ENCODE data around the gene HOXB6.

The HOXB6 gene

DNA sequence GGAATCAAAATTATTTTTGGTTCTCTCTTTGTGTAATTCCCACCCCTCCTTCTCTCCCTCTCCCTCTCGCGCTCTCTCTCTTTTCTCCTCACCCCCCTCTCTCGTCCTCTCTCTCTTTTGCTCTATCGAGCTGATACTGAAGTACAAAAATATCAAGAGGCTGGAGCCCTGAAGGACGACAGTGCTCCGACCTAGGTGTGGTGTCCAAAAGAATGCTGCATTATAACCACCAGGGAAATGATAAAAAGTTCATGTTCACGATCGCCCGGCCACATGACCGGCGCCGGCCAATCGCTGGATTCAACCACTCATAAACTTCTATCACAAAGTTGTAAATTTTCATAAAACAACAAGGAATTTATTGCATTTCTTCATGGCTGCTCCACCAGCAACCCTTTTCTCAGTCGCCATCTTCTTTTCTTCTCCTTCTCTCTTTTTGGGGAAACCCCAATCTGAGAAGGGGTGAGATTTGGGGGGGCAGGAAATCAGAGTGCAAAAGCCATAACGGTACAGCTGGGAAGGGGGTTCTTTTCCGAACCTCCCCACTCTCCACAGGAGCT, at the start of gene HOXB6:
HOXB6 (minus strand) TSS at position 217 of the 560 bp plus-strand sequence. CDS start 6,836 bp downstream, outside the sequence.
- Histone ChIP-seq H3K4me3 (ENCODE audit: low read length) (peak within 1 kb of the TSS; percentile 95), H3K36me3 (ENCODE audit: control insufficient read depth, insufficient read depth, low read length, severe bottlenecking) (no peaks in the 10 kb centered on the region), H3K9me3 (ENCODE audit: control insufficient read depth, low read length) (no peaks in the 10 kb centered on the region), H3K27me3 (replicated peaks; ENCODE audit: control insufficient read depth, insufficient read depth, low read length) (no peaks in the 10 kb centered on the region), H3K4me1 (ENCODE audit: control insufficient read depth, insufficient read depth, low read length) (peaks cover 46% of the 10 kb centered on the region), H3K9ac (ENCODE audit: low read length) (peak within 1 kb of the TSS; percentile 97)
- no peak for DNase-seq (ENCODE audit: low read depth)

DNA sequence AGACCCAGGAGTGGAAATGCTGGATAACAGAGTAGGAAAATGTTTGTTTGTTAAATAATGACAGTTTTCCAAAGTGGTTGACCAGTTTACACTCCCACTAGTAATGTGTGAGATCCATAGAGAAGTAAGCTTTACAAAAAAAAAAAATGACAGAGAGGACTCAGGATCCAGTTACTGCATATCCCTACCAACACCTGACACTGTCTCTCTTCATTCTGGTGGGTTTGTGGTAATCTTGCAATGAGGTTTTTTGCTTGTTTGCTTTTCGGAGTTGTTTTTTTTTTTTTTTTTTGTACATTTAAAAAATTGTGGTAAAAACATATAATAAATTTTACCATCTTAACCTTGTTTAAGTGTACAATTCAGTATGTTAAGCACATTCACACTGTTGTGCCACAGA, 45.0 kb upstream of the HOXB6 start:
- Histone ChIP-seq H3K4me1 (ENCODE audit: control insufficient read depth, insufficient read depth, low read length) (no peaks in the 10 kb centered on the region), H3K36me3 (ENCODE audit: control insufficient read depth, insufficient read depth, low read length, severe bottlenecking) (no peaks in the 10 kb centered on the region), H3K9me3 (ENCODE audit: control insufficient read depth, low read length) (no peaks in the 10 kb centered on the region), H3K9ac (ENCODE audit: low read length) (no peak overlapping the region), H3K27me3 (replicated peaks; ENCODE audit: control insufficient read depth, insufficient read depth, low read length) (peaks cover 52% of the 10 kb centered on the region), H3K4me3 (ENCODE audit: low read length) (no peak overlapping the region)
- DNase-seq (ENCODE audit: low read depth): no peak

DNA sequence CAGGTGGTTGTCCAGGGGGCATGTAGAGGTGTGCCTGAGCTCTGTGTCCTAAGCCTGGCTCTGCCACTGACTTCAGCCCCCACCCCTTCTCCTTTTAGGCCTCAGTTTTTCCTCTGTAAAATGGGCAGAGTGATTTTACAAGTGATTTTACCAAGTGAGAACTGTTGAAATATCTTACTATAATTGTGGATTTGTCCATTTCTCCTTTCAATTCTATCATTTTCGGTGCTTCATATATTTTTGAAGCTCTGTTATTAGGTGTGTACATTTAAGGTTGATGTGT, 43.1 kb upstream of the HOXB6 start:
- Histone ChIP-seq H3K4me3 (ENCODE audit: low read length) (no peak overlapping the region), H3K4me1 (ENCODE audit: control insufficient read depth, insufficient read depth, low read length) (no peaks in the 10 kb centered on the region), H3K9ac (ENCODE audit: low read length) (no peak overlapping the region), H3K9me3 (ENCODE audit: control insufficient read depth, low read length) (no peaks in the 10 kb centered on the region), H3K27me3 (replicated peaks; ENCODE audit: control insufficient read depth, insufficient read depth, low read length) (peaks cover 69% of the 10 kb centered on the region), H3K36me3 (ENCODE audit: control insufficient read depth, insufficient read depth, low read length, severe bottlenecking) (no peaks in the 10 kb centered on the region)
- DNase-seq (ENCODE audit: low read depth): no peak

DNA sequence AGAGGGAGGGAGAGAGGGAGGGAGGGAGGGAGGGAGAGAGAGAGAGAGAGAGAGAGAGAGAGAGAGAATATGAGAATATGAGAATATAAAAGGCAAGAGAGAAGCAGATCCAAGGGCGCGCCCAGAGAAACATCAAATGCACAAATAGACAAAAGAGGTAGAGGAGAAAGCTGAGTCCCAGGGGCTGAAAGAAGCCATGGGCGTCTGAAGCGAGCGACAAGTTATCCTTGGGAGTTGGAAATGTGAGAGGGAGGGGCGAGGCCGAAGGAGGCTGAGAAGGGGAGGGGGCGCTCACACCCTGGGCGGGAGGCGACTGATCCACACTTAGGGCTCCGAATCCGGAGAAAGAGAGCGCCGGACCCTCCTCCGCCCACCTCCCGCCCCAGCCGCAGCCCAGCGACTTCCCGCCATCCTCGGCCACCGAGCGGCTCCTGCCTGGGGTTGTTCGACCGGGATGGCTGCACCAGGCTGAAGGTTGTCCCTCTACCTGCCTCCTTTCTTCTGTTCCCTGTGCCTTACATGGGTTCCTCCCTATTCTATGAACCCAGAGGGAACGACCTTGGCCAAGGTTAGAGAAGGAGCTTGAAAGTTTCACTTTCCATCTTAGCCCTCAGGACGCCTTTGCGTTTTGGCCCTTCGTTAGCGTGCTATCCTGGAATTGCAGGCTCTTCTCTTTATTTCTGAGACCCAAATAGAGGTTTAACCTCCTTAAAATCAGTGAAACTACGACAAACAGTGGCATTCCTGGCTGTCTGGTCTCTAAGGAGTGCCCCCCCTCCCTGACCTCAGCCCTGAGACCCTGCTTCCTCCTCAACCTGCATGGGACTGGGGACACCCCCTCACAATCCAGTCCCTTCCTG, 42.5 kb upstream of the HOXB6 start:
- no peaks in the 10 kb centered on the region for H3K9me3 ChIP-seq (ENCODE audit: control insufficient read depth, low read length)
- no peaks in the 10 kb centered on the region for H3K4me1 ChIP-seq (ENCODE audit: control insufficient read depth, insufficient read depth, low read length)
- peaks cover 71% of the 10 kb centered on the region for H3K27me3 ChIP-seq (replicated peaks; ENCODE audit: control insufficient read depth, insufficient read depth, low read length)
- peak overlapping the region; percentile 73 for H3K4me3 ChIP-seq (ENCODE audit: low read length)
- H3K9ac ChIP-seq (ENCODE audit: low read length): no peak overlapping the region
- no peaks in the 10 kb centered on the region for H3K36me3 ChIP-seq (ENCODE audit: control insufficient read depth, insufficient read depth, low read length, severe bottlenecking)
- no peak for DNase-seq (ENCODE audit: low read depth)

DNA sequence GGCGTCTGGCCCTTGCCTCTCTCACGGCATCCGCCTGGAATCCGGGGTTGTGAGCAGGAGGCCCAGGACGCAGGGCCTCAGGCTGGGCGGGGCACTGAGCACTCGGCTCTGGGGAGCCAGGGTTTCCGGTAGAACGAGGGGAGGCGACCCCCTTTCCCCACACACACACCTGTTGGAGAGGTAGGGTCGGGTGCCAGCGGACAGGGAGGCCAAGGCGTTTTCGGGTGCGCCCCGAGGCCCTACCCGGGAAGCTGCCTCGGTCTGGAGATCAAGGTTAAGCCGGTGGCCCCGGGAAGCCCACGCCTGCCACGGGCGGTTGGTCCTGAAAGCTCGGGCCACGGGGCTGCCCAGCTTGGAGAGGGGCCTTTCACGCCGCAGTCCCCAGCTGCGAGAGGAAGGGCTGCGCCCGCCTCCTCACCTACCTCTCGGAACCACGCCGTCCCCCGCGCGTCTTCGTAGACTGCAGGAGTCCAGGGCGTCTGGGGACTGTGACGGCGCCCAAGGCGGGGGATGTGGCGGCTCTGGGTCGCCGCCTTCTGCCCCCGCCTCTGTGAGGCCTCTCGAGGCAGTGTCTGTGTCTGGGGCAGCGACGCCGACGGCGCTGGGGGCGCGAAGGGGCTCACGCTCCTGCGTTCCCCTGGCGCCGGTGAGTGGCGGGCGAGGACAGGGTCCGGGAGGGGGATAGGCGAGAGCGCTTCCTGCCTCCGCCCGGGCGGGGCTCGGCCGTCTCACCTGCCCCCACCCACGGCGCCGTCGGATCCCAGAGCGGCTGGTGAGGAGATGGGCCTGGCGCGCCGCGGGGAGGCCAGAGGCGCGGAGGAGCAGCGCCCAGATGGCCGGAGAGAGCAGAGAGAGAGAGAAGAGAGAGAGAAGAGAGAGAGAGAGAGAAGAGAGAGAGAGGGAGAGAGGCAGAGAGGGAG, 41.7 kb upstream of the HOXB6 start:
- peaks cover 78% of the 10 kb centered on the region for H3K27me3 ChIP-seq (replicated peaks; ENCODE audit: control insufficient read depth, insufficient read depth, low read length)
- DNase-seq (ENCODE audit: low read depth): no peak
- no peak overlapping the region for H3K4me3 ChIP-seq (ENCODE audit: low read length)
- H3K36me3 ChIP-seq (ENCODE audit: control insufficient read depth, insufficient read depth, low read length, severe bottlenecking): no peaks in the 10 kb centered on the region
- H3K9ac ChIP-seq (ENCODE audit: low read length): no peak overlapping the region
- H3K4me1 ChIP-seq (ENCODE audit: control insufficient read depth, insufficient read depth, low read length): no peaks in the 10 kb centered on the region
- H3K9me3 ChIP-seq (ENCODE audit: control insufficient read depth, low read length): no peaks in the 10 kb centered on the region

DNA sequence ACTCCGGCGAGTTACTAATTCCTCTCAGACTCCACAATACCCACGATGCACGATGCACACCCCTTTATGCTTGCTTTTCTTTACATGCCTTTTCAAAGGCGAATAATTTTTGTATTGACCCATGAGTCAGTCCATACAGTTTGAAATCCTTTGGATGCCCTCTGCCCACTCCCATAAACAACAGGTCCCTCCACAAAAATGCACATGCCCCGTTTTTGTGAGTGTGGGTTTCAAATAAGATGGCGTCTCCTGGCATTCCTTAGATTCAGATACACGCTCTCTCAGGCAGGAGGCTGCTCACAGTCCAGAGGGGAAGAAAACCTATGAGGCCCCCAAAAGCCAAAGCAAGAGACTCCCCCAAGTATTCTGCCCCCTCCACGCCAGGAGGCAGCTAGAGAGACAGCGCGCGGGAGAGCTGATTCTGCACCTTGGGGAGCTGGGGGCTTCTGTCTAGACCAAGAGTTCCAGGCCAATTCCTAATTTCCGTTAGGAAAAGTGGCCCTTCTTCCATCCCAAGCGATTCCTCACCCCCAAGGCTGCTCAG, 40.9 kb upstream of the HOXB6 start:
- no peak overlapping the region for H3K4me3 ChIP-seq (ENCODE audit: low read length)
- peaks cover 5% of the 10 kb centered on the region for H3K9me3 ChIP-seq (ENCODE audit: control insufficient read depth, low read length)
- no peak for DNase-seq (ENCODE audit: low read depth)
- H3K9ac ChIP-seq (ENCODE audit: low read length): no peak overlapping the region
- no peaks in the 10 kb centered on the region for H3K36me3 ChIP-seq (ENCODE audit: control insufficient read depth, insufficient read depth, low read length, severe bottlenecking)
- H3K4me1 ChIP-seq (ENCODE audit: control insufficient read depth, insufficient read depth, low read length): no peaks in the 10 kb centered on the region
- H3K27me3 ChIP-seq (replicated peaks; ENCODE audit: control insufficient read depth, insufficient read depth, low read length): peaks cover 85% of the 10 kb centered on the region

DNA sequence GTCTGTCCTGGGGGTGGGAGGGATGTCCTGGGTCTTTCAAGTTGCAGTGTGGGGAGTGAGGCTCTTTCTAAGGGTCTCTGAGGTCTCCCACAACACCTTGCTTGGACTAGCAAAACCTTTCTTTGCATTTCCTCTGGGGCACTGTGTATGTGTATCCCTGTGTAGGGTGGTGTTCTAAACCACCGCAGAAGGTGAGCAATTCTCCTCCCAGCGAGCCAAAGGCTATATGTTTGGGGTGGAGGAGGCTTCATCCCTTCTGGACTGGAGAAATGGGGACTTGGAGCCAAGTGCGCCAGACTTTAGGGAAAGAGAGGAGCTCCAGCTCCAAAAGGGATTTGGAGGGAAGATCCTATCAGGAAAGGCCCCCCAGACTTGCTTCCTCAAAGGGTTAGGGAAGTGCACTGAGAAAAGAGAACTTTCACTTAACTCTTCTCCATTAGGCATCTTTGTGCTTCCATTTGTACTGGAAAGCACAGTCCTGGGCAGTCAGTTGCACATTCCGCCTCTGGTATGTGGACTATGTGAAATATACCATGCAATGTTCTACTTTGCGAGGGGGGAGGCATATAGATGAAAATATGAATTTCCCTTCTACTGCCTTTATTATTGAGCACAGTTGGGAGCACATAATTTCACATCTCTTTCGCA, 40.2 kb upstream of the HOXB6 start:
- Histone ChIP-seq H3K9ac (ENCODE audit: low read length) (no peak overlapping the region), H3K9me3 (ENCODE audit: control insufficient read depth, low read length) (peaks cover 5% of the 10 kb centered on the region), H3K4me3 (ENCODE audit: low read length) (no peak overlapping the region), H3K4me1 (ENCODE audit: control insufficient read depth, insufficient read depth, low read length) (no peaks in the 10 kb centered on the region), H3K27me3 (replicated peaks; ENCODE audit: control insufficient read depth, insufficient read depth, low read length) (peaks cover 88% of the 10 kb centered on the region), H3K36me3 (ENCODE audit: control insufficient read depth, insufficient read depth, low read length, severe bottlenecking) (no peaks in the 10 kb centered on the region)
- no peak for DNase-seq (ENCODE audit: low read depth)

DNA sequence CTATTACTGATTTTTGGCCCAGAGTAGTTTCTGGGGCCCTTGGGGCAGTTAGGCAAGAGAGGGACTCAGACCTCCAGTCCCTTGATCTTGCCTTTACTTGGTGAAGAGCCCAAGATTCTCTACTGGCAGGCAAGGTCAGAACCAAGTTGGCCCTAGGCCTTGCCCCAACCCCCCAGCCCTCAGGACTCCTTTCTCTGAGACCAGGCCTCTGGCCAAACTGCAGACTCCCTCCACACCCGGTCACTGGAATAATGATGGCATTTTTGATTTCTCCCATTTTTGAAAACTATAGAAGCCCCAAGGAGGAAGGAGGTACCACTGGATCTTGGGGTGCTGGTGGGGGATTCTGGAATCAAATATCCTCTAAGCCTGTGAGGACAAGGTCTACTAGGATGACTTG, 39.4 kb upstream of the HOXB6 start:
- Histone ChIP-seq H3K9me3 (ENCODE audit: control insufficient read depth, low read length) (peaks cover 5% of the 10 kb centered on the region), H3K36me3 (ENCODE audit: control insufficient read depth, insufficient read depth, low read length, severe bottlenecking) (no peaks in the 10 kb centered on the region), H3K9ac (ENCODE audit: low read length) (no peak overlapping the region), H3K27me3 (replicated peaks; ENCODE audit: control insufficient read depth, insufficient read depth, low read length) (peaks cover 88% of the 10 kb centered on the region), H3K4me3 (ENCODE audit: low read length) (no peak overlapping the region), H3K4me1 (ENCODE audit: control insufficient read depth, insufficient read depth, low read length) (no peaks in the 10 kb centered on the region)
- DNase-seq (ENCODE audit: low read depth): no peak

DNA sequence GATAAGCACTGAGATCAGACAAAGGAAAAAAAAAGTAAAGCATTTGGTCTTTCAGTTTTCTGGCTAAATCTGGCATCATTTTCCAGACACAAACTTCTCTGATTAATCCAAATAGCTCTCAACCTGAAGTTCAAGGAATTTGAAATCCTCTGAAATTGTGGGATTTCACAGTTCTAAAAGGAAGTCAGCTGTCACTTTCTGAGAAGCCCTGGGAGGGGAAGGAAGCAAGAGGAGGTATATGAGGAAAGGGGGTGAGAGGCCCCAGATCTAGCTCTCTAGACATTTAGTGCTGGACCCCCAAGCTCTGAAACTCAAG, 38.9 kb upstream of the HOXB6 start:
- Histone ChIP-seq H3K9ac (ENCODE audit: low read length) (no peak overlapping the region), H3K4me3 (ENCODE audit: low read length) (no peak overlapping the region), H3K36me3 (ENCODE audit: control insufficient read depth, insufficient read depth, low read length, severe bottlenecking) (no peaks in the 10 kb centered on the region), H3K27me3 (replicated peaks; ENCODE audit: control insufficient read depth, insufficient read depth, low read length) (peaks cover 91% of the 10 kb centered on the region), H3K9me3 (ENCODE audit: control insufficient read depth, low read length) (peaks cover 5% of the 10 kb centered on the region), H3K4me1 (ENCODE audit: control insufficient read depth, insufficient read depth, low read length) (no peaks in the 10 kb centered on the region)
- no peak for DNase-seq (ENCODE audit: low read depth)

DNA sequence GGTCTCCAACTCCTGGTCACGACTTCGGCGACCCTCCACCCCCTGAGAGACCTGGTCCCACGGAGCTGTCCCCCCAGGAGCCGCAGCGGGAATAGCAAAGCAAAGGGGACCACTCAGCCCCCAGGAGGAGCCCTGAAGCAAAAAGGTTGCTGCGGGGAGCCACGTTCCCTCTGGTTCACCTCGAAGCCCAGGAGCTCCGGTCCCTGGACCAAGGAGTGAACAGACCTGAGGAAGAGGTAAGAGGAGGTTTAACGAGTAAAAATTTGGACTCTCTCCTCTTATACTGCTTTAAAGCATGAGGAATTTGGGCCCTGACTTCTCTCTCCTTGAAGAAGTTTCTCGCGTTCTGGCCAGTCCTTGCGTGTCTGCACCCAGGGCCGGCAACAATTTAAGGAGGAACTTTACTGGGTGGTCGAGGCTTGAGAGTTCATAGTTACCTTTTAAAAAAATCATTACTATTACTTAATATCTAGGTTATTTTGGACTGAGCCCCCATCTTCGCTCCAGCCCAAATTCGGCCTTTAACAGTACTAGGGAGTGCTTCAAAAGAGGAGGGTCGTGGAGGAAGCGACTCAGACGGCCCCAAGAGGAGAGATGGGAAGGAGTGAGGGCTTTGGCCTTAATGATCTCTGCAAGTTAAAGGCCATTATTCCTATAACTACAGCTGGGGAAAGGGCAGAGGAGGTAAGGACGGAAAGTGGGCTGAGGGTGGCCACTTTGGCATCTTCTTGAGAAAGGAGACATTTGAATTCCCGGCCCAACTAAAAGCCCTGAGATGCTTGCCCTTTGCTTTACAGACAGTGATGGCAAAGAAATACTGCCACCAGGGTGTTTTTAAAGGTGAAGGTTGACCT, 38.3 kb upstream of the HOXB6 start:
- H3K9me3 ChIP-seq (ENCODE audit: control insufficient read depth, low read length): peaks cover 5% of the 10 kb centered on the region
- no peak for DNase-seq (ENCODE audit: low read depth)
- no peak overlapping the region for H3K9ac ChIP-seq (ENCODE audit: low read length)
- H3K4me1 ChIP-seq (ENCODE audit: control insufficient read depth, insufficient read depth, low read length): no peaks in the 10 kb centered on the region
- peaks cover 91% of the 10 kb centered on the region for H3K27me3 ChIP-seq (replicated peaks; ENCODE audit: control insufficient read depth, insufficient read depth, low read length)
- no peaks in the 10 kb centered on the region for H3K36me3 ChIP-seq (ENCODE audit: control insufficient read depth, insufficient read depth, low read length, severe bottlenecking)
- H3K4me3 ChIP-seq (ENCODE audit: low read length): no peak overlapping the region
